ENCODE data around the gene MRPS30.

- TF ChIP-seq CTCF (IDR thresholded peaks at IDR 0.05; ENCODE audit: insufficient read depth, low read length, poor library complexity, severe bottlenecking) (no peak), EZH2phosphoT487 (conservative IDR thresholded peaks at IDR 0.05; ENCODE audit: low read length) (no peak)
Measured at GRCh38 chr5:44827681-44828080, 18.9 kb downstream of the MRPS30 start.

Data from SU-DHL-6 (cell line).